Measurements from ENCODE around the gene ACSF3. TPM values are rescaled to one million over a fixed set of nuclear protein-coding genes. Genes with fewer than 3 reads are reported as not detected.

ACSF3 gene
- total RNA-seq, 1 donor from 2014 or later = 22.5 TPM

- intact Hi-C loops (cut with micrococcal nuclease) = no loop called here
- DNase-seq (peak; percentile 7), ATAC-seq (no peak)
Measured at GRCh38 chr16:89150090-89150835, 56.6 kb downstream of the ACSF3 start.

GRCh38 chr16:89150981-89151380 is 57.3 kb downstream of the ACSF3 start:
- intact Hi-C loops (cut with micrococcal nuclease) = no loop called here
- ATAC-seq (no peak), DNase-seq (no peak)

GRCh38 chr16:89152831-89153700 is 59.4 kb downstream of the ACSF3 start:
- intact Hi-C loops (cut with micrococcal nuclease) = no loop called here
- ATAC-seq = no peak

GRCh38 chr16:89153848-89154271 is 60.2 kb downstream of the ACSF3 start:
- DNase-seq (no peak), ATAC-seq (no peak)
- intact Hi-C loops (cut with micrococcal nuclease) = no loop called here

More at GRCh38 chr16:89152831-89153700, 59.4 kb downstream of the ACSF3 start:
- DNase-seq = peak; percentile 23

GRCh38 chr16:89154390-89155183 is 60.9 kb downstream of the ACSF3 start:
- no peak for DNase-seq

GRCh38 chr16:89155184-89155679 is 61.6 kb downstream of the ACSF3 start:
- ATAC-seq (peak; percentile 85), DNase-seq (peak; percentile 87)

More at GRCh38 chr16:89154390-89155183, 60.9 kb downstream of the ACSF3 start:
- ATAC-seq = peak; percentile 15
- intact Hi-C loops (cut with micrococcal nuclease) = no loop called here

GRCh38 chr16:89155851-89156739 is 62.4 kb downstream of the ACSF3 start:
- intact Hi-C loops (cut with micrococcal nuclease) = no loop called here

More at GRCh38 chr16:89155184-89155679, 61.6 kb downstream of the ACSF3 start:
- intact Hi-C loops (cut with micrococcal nuclease) = no loop called here

GRCh38 chr16:89156740-89157645 is 63.3 kb downstream of the ACSF3 start:
- ATAC-seq = no peak
- intact Hi-C loops (cut with micrococcal nuclease) = no loop called here
- DNase-seq = no peak

More at GRCh38 chr16:89155851-89156739, 62.4 kb downstream of the ACSF3 start:
- peak; percentile 44 for DNase-seq
- ATAC-seq = peak; percentile 36

- intact Hi-C loops (cut with micrococcal nuclease) = no loop called here
- no peak for DNase-seq
- ATAC-seq = no peak
Measured at GRCh38 chr16:89157778-89158177, 64.1 kb downstream of the ACSF3 start.

- intact Hi-C loops (cut with micrococcal nuclease) = no loop called here
- ATAC-seq (no peak), DNase-seq (no peak)
Measured at GRCh38 chr16:89159066-89159849, 65.6 kb downstream of the ACSF3 start.

- intact Hi-C loops (cut with micrococcal nuclease) = no loop called here
- DNase-seq (no peak), ATAC-seq (no peak)
Measured at GRCh38 chr16:89159850-89160354, 66.2 kb downstream of the ACSF3 start.

GRCh38 chr16:89160977-89161701 is 67.5 kb downstream of the ACSF3 start:
- intact Hi-C loops (cut with micrococcal nuclease) = no loop called here
- DNase-seq (no peak), ATAC-seq (no peak)

GRCh38 chr16:89161763-89162713 is 68.4 kb downstream of the ACSF3 start:
- no peak for DNase-seq
- ATAC-seq = no peak
- intact Hi-C loops (cut with micrococcal nuclease) = no loop called here

- intact Hi-C loops (cut with micrococcal nuclease) = no loop called here
- ATAC-seq = no peak
Measured at GRCh38 chr16:89163297-89163696, 69.6 kb downstream of the ACSF3 start.

GRCh38 chr16:89164436-89164835 is 70.8 kb downstream of the ACSF3 start:
- ATAC-seq (no peak), DNase-seq (no peak)
- intact Hi-C loops (cut with micrococcal nuclease) = no loop called here

More at GRCh38 chr16:89163297-89163696, 69.6 kb downstream of the ACSF3 start:
- no peak for DNase-seq

All from left ventricle myocardium superior (tissue), 1 donor.